Muscle of leg (tissue), 16 donors: ENCODE results near the gene PREB. TPM values are rescaled to one million over a fixed set of nuclear protein-coding genes. Genes with fewer than 3 reads are reported as not detected.
A peak's percentile ranks its signal among the peaks of the same experiment; 100 is the strongest.
"Not testable (repeated sequence)": the region's sequence is repeated elsewhere in the genome, so short reads cannot be mapped to it uniquely, and the experiment has no call there.

Experiments
- DNase-seq: peaks from one replicate; pipeline ENCODE4 v3.0.0; 2013
- H3K27ac ChIP-seq: one replicate; pipeline ENCODE4 v1.5.1; 2013; ENCODE audit warnings: mild to moderate bottlenecking, low read length, control low read depth
- H3K27me3 ChIP-seq: one replicate; pipeline ENCODE4 v1.6.1; 2013; ENCODE audit warnings: low read length; ENCODE audit not compliant: control insufficient read depth, insufficient read depth
- H3K36me3 ChIP-seq: one replicate; pipeline ENCODE4 v1.6.1; 2013; ENCODE audit warnings: low read length; ENCODE audit not compliant: control insufficient read depth, insufficient read depth
- H3K4me1 ChIP-seq: one replicate; pipeline ENCODE4 v1.6.1; 2013; ENCODE audit warnings: low read length; ENCODE audit not compliant: control insufficient read depth, insufficient read depth
- H3K4me3 ChIP-seq: one replicate; pipeline ENCODE4 v1.5.1; 2013; ENCODE audit warnings: low read length, control low read depth
- H3K9me3 ChIP-seq: replicated peaks from 2 replicates; pipeline ENCODE4 v1.6.1; 2013; ENCODE audit warnings: low read depth, low read length; ENCODE audit not compliant: control insufficient read depth
- WGBS: methylation state at CpG from one replicate; pipeline ENCODE4 v1.1.5; 2013; ENCODE audit warnings: missing lambda C conversion rate; ENCODE audit not compliant: insufficient coverage; 5-methylcytosine and 5-hydroxymethylcytosine counted together
- long read RNA-seq, 11 donors: transcript quantifications; one replicate each; lab custom pipeline, GENCODE V29; 2026
- polyA plus RNA-seq, 8 donors: library from polyadenylated mRNA; unstranded; fragments of 120-200 nt; gene quantifications; one replicate each; pipeline versions ENCODE4 v1.2.1 to v1.2.3, GENCODE V29; 2013; ENCODE audit warnings: inconsistent platforms in 1 of 8, low replicate concordance in 1 of 8; ENCODE audit not compliant: insufficient read length in 8 of 8, insufficient read depth in 1 of 8
- total RNA-seq: library from RNA; stranded (reverse); fragments of 120-200 nt; gene quantifications from one replicate; pipeline ENCODE4 v1.2.4, GENCODE V29; 2013

The PREB gene, protein sequence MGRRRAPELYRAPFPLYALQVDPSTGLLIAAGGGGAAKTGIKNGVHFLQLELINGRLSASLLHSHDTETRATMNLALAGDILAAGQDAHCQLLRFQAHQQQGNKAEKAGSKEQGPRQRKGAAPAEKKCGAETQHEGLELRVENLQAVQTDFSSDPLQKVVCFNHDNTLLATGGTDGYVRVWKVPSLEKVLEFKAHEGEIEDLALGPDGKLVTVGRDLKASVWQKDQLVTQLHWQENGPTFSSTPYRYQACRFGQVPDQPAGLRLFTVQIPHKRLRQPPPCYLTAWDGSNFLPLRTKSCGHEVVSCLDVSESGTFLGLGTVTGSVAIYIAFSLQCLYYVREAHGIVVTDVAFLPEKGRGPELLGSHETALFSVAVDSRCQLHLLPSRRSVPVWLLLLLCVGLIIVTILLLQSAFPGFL
- total RNA-seq (26.9 TPM), polyA plus RNA-seq (10 to 100 TPM; 30.6 to 38.9 (median 36.2) TPM)
- long read RNA-seq, donor 1, transcript PREB-201 (9 exons, 2,166 nt): major isoform, 5 of 5 reads
- long read RNA-seq, donor 1, partial matches to known transcripts: 0 of 5 reads
- long read RNA-seq, donor 1, other reads (novel, unspliced or antisense): 0 of 5 reads
- long read RNA-seq, donor 2: 0 reads
- long read RNA-seq, donor 3, transcript PREB-201 (9 exons, 2,166 nt): major isoform, 7 of 7 reads
- long read RNA-seq, donor 3, partial matches to known transcripts: 0 of 7 reads
- long read RNA-seq, donor 3, other reads (novel, unspliced or antisense): 0 of 7 reads
- long read RNA-seq, donor 4, transcript PREB-201 (9 exons, 2,166 nt): major isoform, 6 of 6 reads
- long read RNA-seq, donor 4, partial matches to known transcripts: 0 of 6 reads
- long read RNA-seq, donor 4, other reads (novel, unspliced or antisense): 0 of 6 reads
- long read RNA-seq, donor 5, transcript PREB-201 (9 exons, 2,166 nt): major isoform, 11 of 18 reads
- long read RNA-seq, donor 5, partial matches to known transcripts: 7 of 18 reads
- long read RNA-seq, donor 5, other reads (novel, unspliced or antisense): 0 of 18 reads
- long read RNA-seq, donor 6, transcript PREB-201 (9 exons, 2,166 nt): major isoform, 18 of 18 reads
- long read RNA-seq, donor 6, partial matches to known transcripts: 0 of 18 reads
- long read RNA-seq, donor 6, other reads (novel, unspliced or antisense): 0 of 18 reads
- long read RNA-seq, donor 7, transcript PREB-201 (9 exons, 2,166 nt): major isoform, 8 of 8 reads
- long read RNA-seq, donor 7, partial matches to known transcripts: 0 of 8 reads
- long read RNA-seq, donor 7, other reads (novel, unspliced or antisense): 0 of 8 reads
- long read RNA-seq, donor 8, partial matches to known transcripts: 0 of 4 reads
- long read RNA-seq, donor 8, other reads (novel, unspliced or antisense): 0 of 4 reads
- long read RNA-seq, donor 9: 0 reads
- long read RNA-seq, donor 10, transcript PREB-201 (9 exons, 2,166 nt): major isoform, 9 of 21 reads
- long read RNA-seq, donor 10, partial matches to known transcripts: 11 of 21 reads
- long read RNA-seq, donor 10, other reads (novel, unspliced or antisense): 0 of 21 reads
- long read RNA-seq, donor 11, transcript PREB-201 (9 exons, 2,166 nt): major isoform, 5 of 5 reads
- long read RNA-seq, donor 11, partial matches to known transcripts: 0 of 5 reads
- long read RNA-seq, donor 11, other reads (novel, unspliced or antisense): 0 of 5 reads

DNA sequence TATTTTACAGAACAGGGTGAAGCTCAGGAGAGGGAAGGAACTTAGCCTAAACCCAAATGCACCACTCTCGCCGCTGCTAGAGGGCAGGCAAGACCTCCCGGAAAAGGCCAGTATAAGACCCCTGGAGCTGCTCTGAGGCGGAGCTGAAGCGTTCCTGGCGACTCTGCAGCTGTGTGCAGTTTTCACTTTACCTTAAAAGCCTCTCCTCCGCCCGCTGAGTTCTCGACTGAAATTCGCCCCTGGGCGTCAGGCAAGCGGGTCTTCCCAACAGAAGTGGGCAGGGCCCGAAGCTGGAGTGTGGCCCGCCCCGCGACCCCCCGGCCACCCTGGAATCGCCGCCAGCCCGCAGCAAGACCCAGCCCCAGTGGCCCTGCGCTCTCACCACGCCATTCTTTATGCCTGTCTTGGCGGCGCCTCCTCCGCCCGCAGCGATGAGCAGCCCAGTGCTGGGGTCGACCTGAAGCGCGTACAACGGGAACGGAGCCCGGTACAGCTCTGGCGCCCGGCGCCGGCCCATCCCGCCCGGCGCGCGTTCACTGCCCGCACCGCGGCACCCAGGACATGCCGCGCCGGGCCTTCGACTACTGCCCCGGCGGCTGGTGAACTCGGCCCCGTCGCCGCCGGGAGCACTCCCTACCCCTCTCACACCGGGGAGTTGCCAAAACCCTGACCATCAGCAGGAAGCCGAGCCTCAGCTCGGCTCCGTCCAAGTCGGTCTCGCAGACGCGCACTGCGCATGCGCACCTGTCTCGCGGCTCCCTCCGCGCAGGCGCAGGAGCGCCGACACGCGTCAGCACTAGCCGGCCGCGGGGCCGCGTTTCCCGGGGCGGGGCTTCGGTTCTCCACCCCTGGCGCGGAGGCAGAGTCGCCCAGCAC, at the start of gene PREB:
Gene PREB (minus strand): TSS at position 732 of the 876 bp plus-strand sequence. CDS start 215 bp downstream, at position 517.
- Histone ChIP-seq H3K4me1 (peaks cover 17% of the 10 kb centered on the region), H3K4me3 (peak within 1 kb of the TSS; percentile 93), H3K9me3 (no peaks in the 10 kb centered on the region), H3K27me3 (no peaks in the 10 kb centered on the region), H3K36me3 (peaks cover 37% of the 10 kb centered on the region), H3K27ac (peak within 1 kb of the TSS; percentile 75)
- DNase-seq: peak; percentile 98
- WGBS: 0% methylated on average over 81 of the region's 86 CpGs

DNA sequence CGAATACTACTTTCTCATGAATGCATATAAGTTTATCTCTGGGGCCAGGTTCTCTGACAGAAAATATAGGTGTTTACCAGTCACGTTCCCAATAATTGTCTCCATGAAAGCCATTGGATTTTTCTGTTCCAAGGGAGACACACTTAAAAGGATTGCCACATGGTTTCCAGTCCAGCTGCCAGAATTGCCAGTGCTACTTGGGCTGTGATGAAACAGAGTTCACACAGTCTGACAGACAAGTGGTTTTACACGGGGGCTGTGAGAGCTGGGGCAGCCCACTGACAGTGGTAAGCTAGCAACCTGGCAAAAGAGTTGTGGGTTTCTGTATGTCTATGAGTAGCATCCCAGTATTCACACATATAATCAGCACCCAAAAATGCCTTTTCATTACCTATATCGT, 49.7 kb upstream of the PREB start:
- no peak for DNase-seq

DNA sequence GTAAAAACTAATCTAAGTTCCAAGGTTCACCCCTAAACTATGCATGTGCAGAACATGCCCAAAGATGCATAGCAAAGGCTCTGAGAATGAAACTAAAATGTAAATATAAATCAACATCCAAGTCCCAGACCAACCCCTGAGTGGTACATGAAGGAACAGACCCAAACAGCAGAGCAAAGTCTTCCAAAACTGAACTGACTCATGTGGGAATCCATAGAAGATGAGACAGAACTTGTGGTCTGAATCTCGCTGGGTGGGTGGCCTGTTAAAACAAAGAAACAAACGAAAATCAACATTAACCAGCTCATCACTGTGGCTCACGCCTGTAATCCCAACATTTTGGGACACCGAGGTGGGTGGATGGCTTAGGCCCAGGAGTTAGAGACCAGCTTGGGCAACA, 47.9 kb upstream of the PREB start:
- no peak overlapping the region for H3K27ac ChIP-seq
- no CpG with 5 or more reads among the region's 4 CpGs for WGBS
- H3K27me3 ChIP-seq: peaks cover 5% of the 10 kb centered on the region
- DNase-seq: no peak
- no peak overlapping the region for H3K4me3 ChIP-seq
- no peaks in the 10 kb centered on the region for H3K36me3 ChIP-seq
- H3K4me1 ChIP-seq: no peaks in the 10 kb centered on the region
- no peaks in the 10 kb centered on the region for H3K9me3 ChIP-seq

More for the DNA sequence above, 49.7 kb upstream of the PREB start:
- Histone ChIP-seq H3K4me1 (no peaks in the 10 kb centered on the region), H3K36me3 (no peaks in the 10 kb centered on the region), H3K27ac (no peak overlapping the region), H3K9me3 (no peaks in the 10 kb centered on the region), H3K27me3 (peaks cover 2% of the 10 kb centered on the region), H3K4me3 (no peak overlapping the region)
- WGBS: 88% methylated on average over 1 of the region's 4 CpGs

DNA sequence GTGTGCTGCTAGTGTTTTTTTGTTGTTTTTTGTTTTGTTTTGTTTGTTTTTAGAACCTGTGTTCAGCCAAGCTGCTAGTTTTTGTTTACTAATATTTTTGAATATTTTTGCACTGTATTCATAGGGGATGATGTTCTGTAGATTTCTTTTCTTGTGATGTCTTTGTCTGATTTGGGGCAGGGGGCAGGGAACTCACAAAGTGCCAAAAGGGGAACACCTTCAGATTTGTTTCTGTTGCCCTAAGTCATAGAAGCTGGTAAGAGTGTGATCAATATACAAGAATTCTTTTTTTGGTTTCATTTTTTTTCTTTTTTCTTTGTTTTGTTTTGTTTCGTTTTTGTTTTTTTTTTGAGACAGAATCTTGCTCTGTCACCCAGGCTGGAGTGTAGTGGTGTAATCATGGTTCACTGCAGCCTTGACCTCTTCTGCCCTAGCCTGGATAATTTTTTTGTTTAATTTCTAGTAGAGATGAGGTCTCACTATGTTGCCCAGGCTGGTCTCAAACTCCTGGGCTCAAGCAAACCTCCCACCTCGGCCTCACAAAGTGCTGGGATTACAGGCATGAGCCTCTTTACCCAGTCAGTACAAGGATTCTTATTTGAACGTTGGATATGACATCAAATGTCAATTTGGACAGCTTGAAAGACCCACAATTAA, 45.0 kb upstream of the PREB start:
- H3K27me3 ChIP-seq: peaks cover 13% of the 10 kb centered on the region
- 43% methylated on average over 1 of the region's 3 CpGs for WGBS

DNA sequence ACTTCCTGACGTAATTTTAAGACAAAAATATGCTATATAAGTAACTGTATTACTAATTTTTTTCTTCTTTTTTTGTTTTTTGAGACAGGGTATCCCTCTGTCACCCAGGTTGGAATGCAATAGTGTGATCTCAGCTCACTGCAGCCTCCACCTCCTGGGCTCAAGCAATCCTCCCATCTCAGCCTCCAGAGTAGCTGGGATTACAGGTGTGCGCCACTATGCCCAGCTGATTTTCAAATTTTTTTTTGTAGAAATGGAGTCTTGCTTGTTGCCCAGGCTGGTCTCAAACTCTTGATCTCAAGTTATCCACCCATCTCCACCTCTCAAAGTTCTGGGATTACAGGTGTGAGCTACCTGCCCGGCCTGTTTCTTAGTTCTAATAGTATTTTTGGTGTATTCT, 44.0 kb upstream of the PREB start:
- DNase-seq: no peak
- H3K36me3 ChIP-seq: no peaks in the 10 kb centered on the region
- H3K27me3 ChIP-seq: peaks cover 13% of the 10 kb centered on the region
- no peaks in the 10 kb centered on the region for H3K4me1 ChIP-seq
- H3K27ac ChIP-seq: no peak overlapping the region
- H3K9me3 ChIP-seq: no peaks in the 10 kb centered on the region
- no CpG with 5 or more reads among the region's 3 CpGs for WGBS
- no peak overlapping the region for H3K4me3 ChIP-seq

More for the DNA sequence above, 45.0 kb upstream of the PREB start:
- Histone ChIP-seq H3K4me1 (no peaks in the 10 kb centered on the region), H3K27ac (no peak overlapping the region), H3K36me3 (no peaks in the 10 kb centered on the region), H3K4me3 (no peak overlapping the region), H3K9me3 (no peaks in the 10 kb centered on the region)
- no peak for DNase-seq

DNA sequence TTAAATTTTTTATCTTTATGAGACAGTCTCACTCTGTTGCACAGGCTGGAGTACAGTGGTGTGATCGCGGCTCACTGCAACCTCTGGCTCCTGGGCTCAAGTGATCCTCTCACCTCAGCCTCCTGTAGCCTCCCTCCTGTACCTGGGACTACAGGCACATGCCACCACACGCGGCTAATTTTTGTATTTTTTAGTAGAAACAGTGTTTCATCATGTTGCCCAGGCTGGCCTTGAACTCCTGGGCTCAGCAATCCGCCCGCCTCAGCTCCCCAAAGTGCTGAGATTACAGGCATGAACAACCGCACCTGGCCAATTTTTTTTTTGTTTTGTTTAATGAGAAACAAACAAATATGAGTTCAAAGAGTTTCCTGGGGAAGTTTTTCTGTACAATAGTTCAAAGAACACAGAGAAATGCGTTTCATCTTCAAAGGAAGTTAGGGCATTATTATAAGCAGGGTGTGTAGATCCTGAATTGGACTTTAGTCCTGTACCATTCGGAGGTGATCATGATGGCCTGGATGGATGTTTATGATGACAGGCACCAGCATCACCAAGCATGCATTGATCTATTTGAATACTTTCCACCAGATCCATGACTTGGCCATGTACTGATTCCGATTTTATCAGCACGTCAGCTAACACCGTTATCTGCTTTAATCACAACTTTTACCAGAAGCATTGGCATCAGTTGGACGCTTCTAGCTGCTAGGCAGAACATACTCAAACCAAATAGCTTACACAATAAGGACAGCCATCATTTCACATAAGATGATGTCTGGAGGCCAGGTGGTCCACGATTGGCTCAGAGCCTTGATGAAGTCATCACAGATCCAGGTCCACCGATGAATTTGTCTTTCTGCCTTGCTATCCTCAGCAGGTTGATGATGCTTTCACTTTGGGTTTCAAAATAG, 43.3 kb upstream of the PREB start:
- H3K9me3 ChIP-seq: no peaks in the 10 kb centered on the region

DNA sequence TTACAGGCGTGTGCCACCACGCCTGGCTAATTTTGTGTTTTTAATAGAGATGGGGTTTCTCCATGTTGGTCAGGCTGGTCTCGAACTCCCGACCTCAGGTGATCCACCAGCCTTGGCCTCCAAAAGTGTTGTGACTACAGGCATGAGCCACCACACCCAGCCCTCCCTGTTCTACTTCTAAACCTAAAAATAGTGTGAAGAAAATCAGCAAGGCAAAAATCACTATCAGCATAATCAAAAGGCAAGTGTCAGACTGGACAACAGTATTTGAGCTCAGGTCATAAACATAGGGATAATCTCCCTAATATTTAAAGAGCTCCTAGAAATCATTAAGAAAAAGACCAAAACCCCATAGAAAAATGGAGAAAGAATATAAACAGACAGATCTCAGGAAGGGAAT, 41.3 kb upstream of the PREB start:
- WGBS: no CpG with 5 or more reads among the region's 4 CpGs
- not testable (repeated sequence) for H3K4me1 ChIP-seq, H3K27ac ChIP-seq, DNase-seq, H3K9me3 ChIP-seq, H3K4me3 ChIP-seq, H3K36me3 ChIP-seq
- H3K27me3 ChIP-seq: peaks cover 26% of the 10 kb centered on the region

More for the DNA sequence above, 43.3 kb upstream of the PREB start:
- WGBS: 93% methylated on average over 9 of the region's 15 CpGs
- H3K27ac ChIP-seq: no peak overlapping the region
- H3K4me3 ChIP-seq: no peak overlapping the region
- H3K4me1 ChIP-seq: no peaks in the 10 kb centered on the region
- DNase-seq: no peak
- no peaks in the 10 kb centered on the region for H3K36me3 ChIP-seq
- H3K27me3 ChIP-seq: peaks cover 18% of the 10 kb centered on the region

DNA sequence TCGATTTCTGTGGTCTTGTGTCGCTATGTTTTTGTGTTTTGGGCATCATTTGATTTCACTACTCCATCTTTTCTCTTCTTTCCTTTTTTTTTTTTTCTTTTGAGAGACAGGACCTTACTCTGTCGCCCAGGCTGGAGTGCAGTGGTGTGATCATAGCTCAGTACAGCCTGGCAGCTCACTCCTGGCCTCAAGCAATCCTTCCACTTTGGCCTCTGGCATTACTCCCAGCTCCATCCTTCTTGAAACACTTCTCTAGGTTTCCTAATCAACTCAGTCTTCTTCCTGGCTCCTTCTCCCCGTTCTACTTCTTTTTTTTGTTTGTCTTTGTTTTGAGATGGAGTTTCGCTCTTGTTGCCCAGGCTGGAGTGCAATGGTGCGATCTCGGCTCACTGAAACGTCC, 40.9 kb upstream of the PREB start:
- Histone ChIP-seq H3K9me3 (no peaks in the 10 kb centered on the region), H3K4me3 (no peak overlapping the region), H3K27me3 (peaks cover 28% of the 10 kb centered on the region), H3K27ac (no peak overlapping the region), H3K36me3 (no peaks in the 10 kb centered on the region), H3K4me1 (no peaks in the 10 kb centered on the region)
- no peak for DNase-seq
- 86% methylated on average over 3 of the region's 8 CpGs for WGBS
